GM18517 (cell line): ENCODE measurements around the gene SH2B3.
"Not testable (repeated sequence)": the region's sequence is repeated elsewhere in the genome, so short reads cannot be mapped to it uniquely, and the experiment has no call there.

Experiments used
- ATAC-seq: cut with Tn5 transposase; IDR thresholded peaks from one replicate; pipeline ENCODE4 v1.9.1; 2021; ENCODE audit warnings: mild to moderate bottlenecking, moderate library complexity; ENCODE audit not compliant: unreplicated experiment

SH2B3 gene

DNA sequence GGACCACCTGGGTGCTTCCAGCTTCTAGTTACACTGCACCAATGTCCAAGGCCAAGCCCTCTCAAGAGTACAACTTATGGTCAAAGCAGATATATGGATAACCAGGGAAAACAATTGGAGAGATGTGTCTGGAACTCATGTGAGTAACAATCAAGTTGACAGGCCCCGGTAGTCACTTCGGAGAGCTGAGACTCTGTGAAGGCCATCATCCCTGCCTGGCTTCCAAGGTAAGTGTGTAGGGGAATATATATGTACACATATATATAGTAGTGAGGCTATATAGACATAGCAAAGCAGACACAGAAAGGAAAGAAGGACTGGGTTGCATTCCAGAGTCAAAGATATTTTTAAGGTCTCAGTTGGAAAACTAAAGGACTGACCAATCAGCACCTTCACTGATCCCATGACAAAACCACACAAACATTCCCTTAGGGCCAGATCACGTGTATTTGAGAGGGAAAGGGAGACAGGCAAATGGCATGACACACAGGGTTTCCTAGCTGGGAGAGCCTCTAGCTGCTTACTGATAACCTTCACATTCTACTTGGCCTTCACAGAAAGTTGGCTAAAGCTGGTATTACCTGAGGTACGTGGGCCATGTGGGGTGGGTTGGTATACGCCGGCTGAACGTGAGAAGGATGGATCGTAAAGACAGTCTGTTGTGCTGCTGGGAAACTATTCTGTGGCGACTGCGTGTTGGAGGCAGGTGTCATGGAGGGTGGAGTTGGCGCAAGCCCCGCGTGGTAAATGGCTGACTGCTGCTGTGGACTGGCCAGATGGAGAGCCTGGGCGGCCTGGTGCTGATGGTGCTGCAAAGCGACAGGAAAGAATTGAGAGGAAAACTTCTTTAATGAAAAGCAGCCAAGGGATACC, 50.0 kb downstream of the SH2B3 start:
- ATAC-seq = no peak

DNA sequence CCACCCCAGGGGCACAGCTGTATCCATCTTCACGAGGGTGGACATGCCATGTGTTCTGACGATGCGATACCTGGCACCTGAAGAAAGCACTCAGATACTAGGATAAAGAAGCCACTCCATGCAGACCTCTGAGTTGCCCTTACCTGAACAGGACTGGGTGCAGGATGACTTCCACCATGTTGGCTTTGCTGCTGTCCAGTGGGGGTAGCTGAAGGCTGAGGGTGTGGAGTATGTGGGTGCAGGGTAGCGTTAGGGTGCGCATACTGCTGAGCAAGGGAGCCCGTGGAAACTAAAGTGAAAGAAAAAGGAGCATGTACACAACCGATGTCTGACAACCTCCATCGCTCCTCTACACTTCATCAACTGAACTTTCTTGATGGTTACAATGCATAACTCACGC, 51.3 kb downstream of the SH2B3 start:
- no peak for ATAC-seq

- no peak for ATAC-seq
Measured at GRCh38 chr12:111457577-111457976, 51.9 kb downstream of the SH2B3 start.

GRCh38 chr12:111458546-111459172, 52.9 kb downstream of the SH2B3 start:
- no peak for ATAC-seq

GRCh38 chr12:111460111-111460510, 54.4 kb downstream of the SH2B3 start:
- ATAC-seq = not testable (repeated sequence)

- ATAC-seq = no peak
Measured at GRCh38 chr12:111462210-111462769, 56.6 kb downstream of the SH2B3 start.

GRCh38 chr12:111467092-111467856, 61.6 kb downstream of the SH2B3 start:
- ATAC-seq = no peak

DNA sequence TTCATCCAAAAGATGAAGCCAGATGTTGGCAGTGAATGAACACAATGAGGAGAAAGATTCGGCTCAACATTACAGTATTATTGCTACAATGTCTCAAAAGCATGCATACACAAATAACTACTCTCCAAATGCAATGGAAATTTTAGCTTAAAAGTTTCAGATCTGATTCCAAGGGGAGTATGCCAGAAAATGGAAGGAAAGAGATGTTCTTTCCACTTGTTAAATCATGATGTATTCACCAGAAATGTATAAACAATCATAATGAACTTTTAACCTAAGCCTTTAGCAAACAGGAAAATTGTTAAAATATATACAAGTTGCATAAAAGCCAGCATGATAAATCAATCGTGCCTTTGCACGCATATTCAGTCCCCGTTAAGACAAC, 62.1 kb downstream of the SH2B3 start:
- no peak for ATAC-seq

DNA sequence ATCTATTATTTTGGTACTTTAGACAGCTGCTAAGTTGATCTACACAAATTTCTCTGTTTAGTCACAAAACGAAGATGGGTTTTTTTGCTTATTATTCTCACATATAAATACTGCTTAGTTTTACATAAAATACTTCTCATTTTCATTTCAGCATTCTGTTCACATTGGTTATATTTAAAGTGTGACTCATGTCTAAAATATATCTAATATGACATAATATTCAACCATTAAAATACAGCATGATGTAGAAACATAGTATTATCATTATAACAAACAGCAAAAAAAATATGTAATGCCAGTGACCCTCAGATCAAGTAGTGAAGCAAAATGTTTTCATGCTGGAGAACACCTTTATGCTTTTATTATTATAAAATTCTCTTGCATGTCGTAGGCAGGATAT, 63.7 kb downstream of the SH2B3 start:
- no peak for ATAC-seq

DNA sequence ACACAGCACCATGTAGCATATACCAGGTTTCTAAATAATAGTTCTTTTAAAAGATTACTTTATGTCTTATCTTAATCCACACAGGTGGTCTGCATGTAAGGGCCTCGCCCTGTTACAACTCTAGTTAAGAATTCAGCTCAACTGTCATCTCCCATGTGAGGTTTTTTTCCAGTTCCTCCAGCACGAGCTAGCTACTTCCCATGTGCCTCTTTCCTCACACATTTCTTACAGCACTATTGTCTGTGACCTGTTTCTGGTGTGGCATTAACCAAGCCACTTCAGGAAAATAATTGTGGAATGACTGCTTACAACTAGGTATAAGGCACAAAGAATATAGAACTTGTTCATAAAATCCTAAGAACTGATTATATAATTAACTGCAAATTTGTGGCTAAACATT, 65.5 kb downstream of the SH2B3 start:
- no peak for ATAC-seq

DNA sequence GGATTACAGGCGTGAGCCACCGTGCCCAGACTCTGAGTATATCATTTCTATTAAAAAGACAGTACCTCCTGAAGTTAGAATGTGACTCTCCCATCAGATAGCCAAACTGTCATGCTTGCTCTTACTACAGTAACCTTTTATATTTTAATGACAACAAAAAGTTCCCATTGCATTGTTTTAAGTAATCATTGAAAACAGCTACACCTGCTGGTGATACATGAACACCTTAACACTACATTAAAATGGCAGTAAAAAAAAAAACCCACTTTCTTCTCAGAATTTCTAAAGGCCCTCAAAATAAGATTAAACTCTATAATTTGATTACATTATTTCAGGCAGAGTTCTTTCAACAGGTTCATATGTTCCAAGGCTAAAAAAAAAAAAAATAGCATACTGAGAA, 76.7 kb downstream of the SH2B3 start:
- no peak for ATAC-seq

- ATAC-seq = no peak
Measured at GRCh38 chr12:111488271-111488670, 82.5 kb downstream of the SH2B3 start.

- ATAC-seq = no peak
Measured at GRCh38 chr12:111488798-111489197, 83.1 kb downstream of the SH2B3 start.

- ATAC-seq = not testable (repeated sequence)
Measured at GRCh38 chr12:111492979-111493378, 87.3 kb downstream of the SH2B3 start.

- ATAC-seq = no peak
Measured at GRCh38 chr12:111494676-111495075, 89.0 kb downstream of the SH2B3 start.
